ENCODE data around the gene MYL5.

Gene MYL5

DNA sequence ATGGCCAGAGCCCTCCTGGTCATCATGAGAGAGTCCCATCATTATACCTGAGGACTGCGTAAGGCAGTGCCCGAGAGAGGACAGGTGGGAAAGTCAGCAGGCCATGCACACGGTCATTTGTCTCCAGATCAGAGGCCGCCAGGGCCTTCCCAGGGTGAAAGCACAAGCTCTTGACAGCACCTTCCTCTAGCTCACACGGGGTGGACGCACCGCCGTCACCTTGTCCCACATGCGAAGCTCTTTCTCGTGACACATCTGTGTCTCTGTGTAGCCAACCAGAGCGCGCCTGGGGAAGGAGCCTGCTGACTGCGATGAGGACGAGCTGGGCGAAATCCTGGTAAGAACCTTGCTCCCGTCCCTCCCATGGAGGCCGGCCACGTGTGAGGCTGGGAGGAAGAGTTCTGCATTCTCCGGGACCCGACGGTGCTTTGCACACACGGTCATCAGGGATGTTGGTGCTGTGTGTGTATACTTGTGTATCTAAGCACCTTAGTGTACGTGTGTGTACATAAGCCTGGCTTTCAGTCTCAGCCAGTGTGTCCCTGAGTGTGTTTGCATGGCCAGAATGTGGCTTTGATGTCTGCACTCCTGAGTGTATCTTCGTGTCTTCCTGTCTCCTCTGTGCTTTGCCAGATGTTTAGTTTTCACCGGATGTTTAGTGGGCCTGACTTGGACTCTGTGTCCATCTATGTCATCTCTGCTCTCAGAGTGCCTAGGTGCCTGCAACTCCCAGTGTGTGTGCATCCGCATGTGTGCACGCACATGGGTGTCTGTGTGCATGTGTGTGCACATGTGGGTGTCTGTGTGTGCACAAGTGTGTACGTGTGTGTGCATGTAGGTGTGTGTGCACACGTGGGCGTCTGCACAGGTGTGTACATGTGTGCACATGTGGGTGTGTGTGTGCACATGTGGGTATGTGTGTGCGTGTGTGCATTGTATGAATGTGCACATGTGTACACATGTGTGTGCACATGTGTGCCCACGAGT is 15.4 kb upstream of the MYL5 start:
- TF ChIP-seq GATA3 (IDR thresholded peaks at IDR 0.05; ENCODE audit: low read depth, low read length) (no peak), GATA2 (IDR thresholded peaks at IDR 0.05; ENCODE audit: low read depth, low read length) (no peak)

DNA sequence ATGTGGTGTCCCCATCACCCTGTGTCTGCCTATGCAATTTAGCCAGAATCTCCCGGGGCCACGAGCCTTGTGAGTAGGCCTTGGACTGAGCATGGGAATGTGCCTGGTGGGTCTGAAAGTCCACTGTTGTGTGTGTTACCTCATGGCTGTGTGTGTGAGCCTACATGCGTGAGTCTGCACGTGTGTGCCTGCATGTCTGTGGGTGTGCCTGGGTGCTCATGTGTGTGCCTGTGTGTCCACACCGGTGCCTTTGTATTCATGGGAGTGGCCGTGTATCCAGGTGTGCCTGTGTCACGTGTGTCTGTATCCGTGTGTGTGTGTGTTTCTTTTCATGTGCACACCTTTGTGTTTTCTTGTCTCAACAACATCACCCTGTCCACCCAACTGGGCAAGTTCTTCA is 14.5 kb upstream of the MYL5 start:
- TF ChIP-seq GATA2 (IDR thresholded peaks at IDR 0.05; ENCODE audit: low read depth, low read length) = no peak
- no peak for TF ChIP-seq GATA3 (IDR thresholded peaks at IDR 0.05; ENCODE audit: low read depth, low read length)

DNA sequence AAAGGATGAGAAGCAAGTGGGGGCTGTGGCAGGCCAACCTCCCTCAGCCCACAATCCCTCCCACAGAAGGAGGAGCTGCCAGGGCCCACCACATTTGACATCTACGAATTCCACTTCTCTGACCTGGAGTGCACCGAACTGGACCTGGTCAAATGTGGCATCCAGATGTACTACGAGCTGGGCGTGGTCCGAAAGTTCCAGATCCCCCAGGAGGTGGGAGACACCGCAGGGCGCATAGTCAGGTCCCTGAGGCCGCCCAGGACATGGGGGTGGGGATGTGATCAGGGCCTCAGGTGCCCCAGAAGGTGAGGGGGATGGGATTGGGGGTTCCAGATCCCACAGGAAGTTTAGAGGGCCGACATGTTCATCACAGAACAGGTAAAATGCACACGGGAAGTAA is 13.9 kb upstream of the MYL5 start:
- no peak for TF ChIP-seq GATA3 (IDR thresholded peaks at IDR 0.05; ENCODE audit: low read depth, low read length)
- TF ChIP-seq GATA2 (IDR thresholded peaks at IDR 0.05; ENCODE audit: low read depth, low read length) = no peak

DNA sequence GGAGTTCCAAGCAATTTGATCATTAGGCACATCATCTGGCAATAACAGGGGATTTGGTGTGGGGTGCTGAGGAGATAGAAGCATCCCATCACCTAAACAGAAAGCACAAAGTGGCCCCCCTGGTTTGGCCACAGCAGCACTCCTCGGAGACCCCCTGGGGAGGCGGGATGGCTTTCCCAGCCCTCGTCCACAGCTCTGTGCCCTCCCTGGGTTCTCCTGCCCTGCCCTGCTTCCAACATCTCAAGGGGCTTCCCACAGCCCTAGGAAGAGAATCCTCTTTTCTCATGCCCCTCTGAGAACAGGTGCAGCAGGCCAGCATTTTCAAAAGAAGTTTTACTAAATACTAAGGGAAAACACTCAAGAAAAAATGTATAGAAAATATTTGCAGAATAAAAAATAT is 13.1 kb upstream of the MYL5 start:
- no peak for TF ChIP-seq GATA3 (IDR thresholded peaks at IDR 0.05; ENCODE audit: low read depth, low read length)
- no peak for TF ChIP-seq GATA2 (IDR thresholded peaks at IDR 0.05; ENCODE audit: low read depth, low read length)

DNA sequence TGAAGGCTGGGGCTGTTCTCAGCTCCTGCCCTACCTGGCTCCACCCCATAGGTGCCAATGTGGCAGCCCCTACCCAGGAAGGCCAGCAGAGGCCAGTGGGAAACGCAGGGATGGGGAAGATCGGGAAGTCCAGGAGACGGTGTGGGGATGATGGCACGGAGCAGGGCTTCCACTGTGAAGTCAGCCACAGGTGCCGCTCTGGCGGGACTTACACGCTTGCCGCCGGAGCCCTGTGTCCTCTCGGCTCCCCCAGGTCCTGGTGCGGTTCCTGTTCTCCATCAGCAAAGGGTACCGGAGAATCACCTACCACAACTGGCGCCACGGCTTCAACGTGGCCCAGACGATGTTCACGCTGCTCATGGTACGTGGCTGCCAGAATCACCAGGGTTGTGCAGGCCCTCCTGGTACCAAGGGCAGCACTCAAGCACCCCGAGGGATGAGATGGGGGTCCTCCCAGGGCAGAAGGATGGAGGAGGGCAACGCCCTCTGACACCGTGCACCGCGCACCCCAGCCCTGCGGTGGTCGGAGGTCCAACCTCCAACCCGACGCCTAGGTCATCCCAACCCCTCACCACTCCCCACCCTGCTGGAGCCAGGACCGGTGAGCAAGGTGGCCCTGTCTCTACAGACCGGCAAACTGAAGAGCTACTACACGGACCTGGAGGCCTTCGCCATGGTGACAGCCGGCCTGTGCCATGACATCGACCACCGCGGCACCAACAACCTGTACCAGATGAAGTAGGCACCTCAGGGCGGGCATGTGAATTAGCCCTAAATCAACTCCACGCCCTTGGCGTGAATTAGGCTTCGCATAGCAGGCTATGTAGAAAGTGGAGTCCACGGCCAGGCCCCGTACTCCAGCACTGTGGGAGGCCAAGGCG is 12.2 kb upstream of the MYL5 start:
- TF ChIP-seq GATA2 (IDR thresholded peaks at IDR 0.05; ENCODE audit: low read depth, low read length) (no peak), GATA3 (IDR thresholded peaks at IDR 0.05; ENCODE audit: low read depth, low read length) (no peak)

DNA sequence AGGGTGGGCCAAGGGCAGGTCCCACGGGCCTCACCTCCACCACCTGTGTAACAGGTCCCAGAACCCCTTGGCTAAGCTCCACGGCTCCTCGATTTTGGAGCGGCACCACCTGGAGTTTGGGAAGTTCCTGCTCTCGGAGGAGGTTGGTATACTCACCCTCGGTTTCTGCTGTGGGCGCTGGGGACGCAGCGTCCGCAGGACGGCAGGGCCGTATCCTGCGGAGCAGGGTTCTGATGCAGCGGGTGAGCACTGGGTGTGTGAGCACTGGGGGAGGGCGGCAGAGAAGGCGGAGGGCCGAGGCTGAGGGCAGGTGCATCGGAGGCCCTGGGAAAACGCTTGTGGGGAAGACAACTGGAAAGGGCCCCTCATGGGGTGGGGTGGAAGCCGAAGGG is 11.3 kb upstream of the MYL5 start:
- TF ChIP-seq GATA3 (IDR thresholded peaks at IDR 0.05; ENCODE audit: low read depth, low read length) = no peak
- no peak for TF ChIP-seq GATA2 (IDR thresholded peaks at IDR 0.05; ENCODE audit: low read depth, low read length)

DNA sequence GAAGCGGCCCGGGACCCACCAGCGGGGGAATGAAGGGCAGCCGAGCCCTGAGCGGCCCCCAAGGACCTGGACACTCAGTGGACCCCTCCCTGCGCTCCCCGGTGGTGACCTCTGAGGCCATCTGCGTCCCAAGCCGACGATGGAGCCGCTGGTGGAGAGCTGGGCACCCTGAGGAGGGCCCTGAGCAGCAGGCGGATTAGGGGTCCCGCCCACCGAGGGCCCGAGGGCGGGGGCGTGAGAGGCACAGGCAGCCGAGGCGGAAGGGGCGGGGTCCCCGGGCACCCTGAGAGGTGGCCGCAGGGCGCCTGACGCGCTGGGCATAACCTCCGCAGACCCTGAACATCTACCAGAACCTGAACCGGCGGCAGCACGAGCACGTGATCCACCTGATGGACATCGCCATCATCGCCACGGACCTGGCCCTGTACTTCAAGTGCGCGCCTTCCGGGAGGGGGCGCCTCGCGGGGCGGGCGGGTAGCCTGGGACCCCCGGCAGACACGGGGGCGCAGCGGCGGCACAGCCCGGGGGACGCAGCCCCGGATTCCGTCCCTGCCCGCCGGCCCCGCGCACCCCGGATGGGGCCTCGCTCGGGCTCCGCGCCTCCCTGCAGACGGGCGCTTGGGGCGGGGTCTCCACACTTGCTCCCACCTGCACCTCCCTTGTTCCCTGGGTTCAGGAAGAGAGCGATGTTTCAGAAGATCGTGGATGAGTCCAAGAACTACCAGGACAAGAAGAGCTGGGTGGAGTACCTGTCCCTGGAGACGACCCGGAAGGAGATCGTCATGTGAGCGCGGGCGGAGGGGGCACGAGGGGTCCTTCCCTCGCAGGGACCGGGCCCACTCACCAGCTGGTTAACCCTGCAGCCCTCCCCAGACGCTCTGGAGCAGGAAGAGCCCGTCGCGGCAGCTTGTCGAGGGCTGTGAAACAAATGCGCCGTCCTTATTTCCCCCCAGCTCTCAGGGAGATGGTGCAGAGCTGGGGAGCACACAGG is 10.6 kb upstream of the MYL5 start:
- TF ChIP-seq GATA3 (IDR thresholded peaks at IDR 0.05; ENCODE audit: low read depth, low read length) (no peak), GATA2 (IDR thresholded peaks at IDR 0.05; ENCODE audit: low read depth, low read length) (no peak)

DNA sequence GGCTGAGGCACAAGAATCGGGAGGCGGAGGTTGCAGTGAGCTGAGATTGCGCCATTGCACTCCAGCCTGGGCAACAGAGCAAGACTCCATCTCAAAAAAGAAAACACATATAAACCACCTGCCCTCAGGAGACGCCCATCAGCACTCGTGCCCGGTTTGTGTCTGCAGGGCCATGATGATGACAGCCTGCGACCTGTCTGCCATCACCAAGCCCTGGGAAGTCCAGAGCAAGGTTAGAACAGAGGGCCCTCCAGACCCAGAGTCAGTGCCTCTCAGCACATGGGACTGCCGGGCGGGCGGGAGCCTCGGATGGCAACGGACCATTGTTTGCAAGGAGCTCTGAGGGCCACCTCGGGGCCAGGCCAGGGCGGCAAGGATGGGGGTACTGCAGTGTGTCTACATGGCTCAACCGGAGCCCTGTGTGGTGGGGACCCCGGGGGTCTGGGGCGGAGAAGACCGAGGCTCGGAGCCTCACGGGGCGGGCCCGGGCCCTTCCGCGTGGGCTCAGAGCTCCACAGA is 9.6 kb upstream of the MYL5 start:
- TF ChIP-seq GATA2 (IDR thresholded peaks at IDR 0.05; ENCODE audit: low read depth, low read length) = no peak
- no peak for TF ChIP-seq GATA3 (IDR thresholded peaks at IDR 0.05; ENCODE audit: low read depth, low read length)

DNA sequence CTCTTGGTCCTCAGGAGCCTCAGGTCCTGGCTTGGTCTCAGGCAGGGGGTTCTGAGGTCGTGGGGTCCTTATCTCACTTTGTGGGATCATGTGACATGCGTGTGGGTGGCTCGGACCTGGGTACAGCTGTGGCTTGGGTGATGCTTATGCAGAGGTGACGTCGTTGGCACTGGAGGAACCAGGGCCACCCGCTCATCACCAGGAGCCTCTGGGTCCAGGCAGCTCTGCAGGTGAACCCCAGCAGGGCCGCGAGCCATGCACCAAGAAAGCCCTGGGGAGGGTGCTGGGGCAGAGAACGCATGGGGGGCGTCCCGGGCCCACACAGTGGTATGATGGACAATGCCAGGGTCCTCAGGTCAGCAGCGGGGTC is 9.0 kb upstream of the MYL5 start:
- TF ChIP-seq GATA2 (IDR thresholded peaks at IDR 0.05; ENCODE audit: low read depth, low read length) (no peak), GATA3 (IDR thresholded peaks at IDR 0.05; ENCODE audit: low read depth, low read length) (no peak)

DNA sequence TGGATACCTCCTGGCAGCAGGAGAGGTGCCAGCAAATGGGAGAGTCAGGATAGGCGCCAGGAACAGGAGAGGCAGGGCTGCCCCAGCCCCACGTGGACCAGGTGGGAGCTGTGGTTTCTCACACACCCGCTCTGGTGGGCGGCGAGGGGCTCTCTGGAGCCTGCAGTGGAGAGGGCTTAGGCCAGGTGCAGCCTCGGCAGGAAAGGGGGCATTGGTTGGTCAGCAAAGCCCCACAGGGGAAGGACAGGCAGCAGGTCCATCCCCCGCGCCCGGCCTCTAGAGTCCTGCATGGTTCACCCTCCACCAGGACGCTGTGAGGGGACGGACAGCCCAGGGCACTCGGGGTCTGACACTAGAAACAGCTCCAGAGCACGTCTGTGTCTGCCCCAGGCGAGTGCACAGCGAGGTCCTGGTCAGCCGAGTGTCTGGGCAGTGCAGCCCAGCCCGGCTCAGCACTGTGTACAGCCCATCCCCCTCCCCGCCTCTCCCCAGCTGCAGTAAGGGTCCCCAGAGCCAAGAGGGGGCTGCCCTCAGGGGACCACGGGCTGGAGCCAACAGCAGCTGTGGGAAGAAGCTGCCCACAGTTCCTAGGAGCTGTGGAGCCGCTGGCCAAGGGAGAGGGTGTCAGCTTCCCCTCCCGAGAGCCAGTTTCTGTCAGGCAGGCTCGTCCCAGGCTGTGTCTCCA is 8.4 kb upstream of the MYL5 start:
- TF ChIP-seq GATA3 (IDR thresholded peaks at IDR 0.05; ENCODE audit: low read depth, low read length) (no peak), GATA2 (IDR thresholded peaks at IDR 0.05; ENCODE audit: low read depth, low read length) (no peak)

DNA sequence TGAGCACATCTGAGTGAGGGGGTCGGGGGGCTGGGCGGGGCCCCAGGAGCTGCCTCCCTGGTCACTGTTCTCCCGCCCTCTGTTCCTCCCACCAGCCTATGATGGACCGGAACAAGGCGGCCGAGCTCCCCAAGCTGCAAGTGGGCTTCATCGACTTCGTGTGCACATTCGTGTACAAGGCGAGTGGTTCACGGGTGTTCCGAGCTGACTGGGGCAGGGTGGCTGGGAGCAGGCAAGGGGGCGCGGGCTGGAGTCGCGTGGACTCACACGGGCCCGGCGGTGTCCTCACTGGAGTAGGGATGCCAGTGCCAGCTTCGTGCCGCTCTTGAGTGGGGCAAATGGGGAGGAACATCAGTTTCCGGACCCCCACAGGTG is 7.9 kb upstream of the MYL5 start:
- no peak for TF ChIP-seq GATA3 (IDR thresholded peaks at IDR 0.05; ENCODE audit: low read depth, low read length)
- TF ChIP-seq GATA2 (IDR thresholded peaks at IDR 0.05; ENCODE audit: low read depth, low read length) = no peak

DNA sequence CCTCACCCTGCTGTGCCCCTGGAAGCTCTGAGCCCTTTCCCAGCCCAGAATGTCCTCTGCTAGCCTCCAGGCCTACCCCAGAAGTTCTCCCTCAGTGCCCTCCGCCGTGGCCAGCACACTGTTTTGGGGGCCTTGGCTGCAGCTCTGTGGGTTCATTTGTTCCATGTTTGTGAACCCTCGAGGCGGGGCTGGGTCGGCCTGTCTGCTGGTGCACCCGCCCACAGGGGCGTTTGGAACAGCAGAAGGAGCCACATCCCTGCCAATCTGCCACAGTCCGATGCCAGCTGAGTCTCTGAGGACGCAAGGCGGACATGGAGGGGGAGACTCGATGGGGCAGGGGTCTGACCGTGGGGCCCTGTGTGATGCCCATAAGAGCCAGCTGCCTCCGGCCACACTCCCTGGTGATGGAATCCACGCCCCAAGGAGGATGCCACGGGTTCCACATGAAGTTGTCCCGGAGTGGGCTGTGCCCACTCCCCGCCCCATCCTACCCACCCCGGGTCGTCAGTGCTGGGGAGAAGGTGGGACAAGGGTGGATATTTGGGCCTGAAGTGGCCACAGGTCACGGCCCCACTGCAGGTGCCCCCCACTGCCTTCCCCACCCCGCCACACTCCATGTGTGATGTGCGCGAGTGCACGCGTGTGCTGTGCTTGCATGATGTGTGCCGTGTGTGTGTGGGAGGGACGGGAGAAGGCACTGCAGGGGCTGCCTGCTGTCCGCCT is 7.4 kb upstream of the MYL5 start:
- TF ChIP-seq GATA3 (IDR thresholded peaks at IDR 0.05; ENCODE audit: low read depth, low read length) (no peak), GATA2 (IDR thresholded peaks at IDR 0.05; ENCODE audit: low read depth, low read length) (no peak)
